Thyroid gland (tissue), 4 donors: ENCODE data around the gene STMND1. TPM values are rescaled to one million over a fixed set of nuclear protein-coding genes. Genes with fewer than 3 reads are reported as not detected.
A peak's percentile ranks its signal among the peaks of the same experiment; 100 is the strongest.

Experiments used
- DNase-seq, 2 donors: peaks; one replicate each; pipeline ENCODE4 v3.0.0-alpha.2; 2019
- H3K27ac ChIP-seq, 3 donors: fragments of 200-600 bp; sonication (generic); 1 replicate in 2 of 3; 2 replicates in 1 of 3; pipeline ENCODE4 v1.5.1; 2016 to 2019; ENCODE audit warnings: mild to moderate bottlenecking in 1 of 3, moderate library complexity in 1 of 3
- H3K27me3 ChIP-seq: fragments of 200-600 bp; sonication (generic); one replicate; pipeline ENCODE4 v1.5.1; 2019
- H3K36me3 ChIP-seq, 2 donors: fragments of 200-600 bp; sonication (generic); one replicate each; pipeline ENCODE4 v1.5.1; 2016 to 2019
- H3K4me1 ChIP-seq, 2 donors: fragments of 200-600 bp; sonication (generic); one replicate each; pipeline ENCODE4 v1.5.1; 2017 to 2019
- H3K4me3 ChIP-seq, 3 donors: fragments of 200-600 bp; sonication (generic); replicated peaks in 1 of 3; 1 replicate in 2 of 3; 2 replicates in 1 of 3; pipeline ENCODE4 v1.5.1; 2016; ENCODE audit warnings: mild to moderate bottlenecking in 1 of 3
- H3K9me3 ChIP-seq: fragments of 200-600 bp; sonication (generic); one replicate; pipeline ENCODE4 v1.5.1; 2017
- CTCF ChIP-seq, 6 experiments: fragments of 200-600 bp in 3 of 6; fragments of 450-650 bp in 3 of 6; sonication (generic) in 3 of 6; IDR thresholded peaks; one replicate each; pipeline ENCODE4 v1.5.1; 2016 to 2019; ENCODE audit warnings: antibody characterized with exemption in 6 of 6, mild to moderate bottlenecking in 2 of 6, inconsistent platforms in 1 of 6, moderate library complexity in 1 of 6
- POLR2A ChIP-seq, 2 donors: fragments of 450-650 bp; IDR thresholded peaks; one replicate each; pipeline ENCODE4 v1.6.1; 2017; ENCODE audit warnings: antibody characterized with exemption in 2 of 2, mild to moderate bottlenecking in 2 of 2, moderate library complexity in 1 of 2
- WGBS, 2 donors: methylation state at CpG; one replicate each; pipeline ENCODE4 v1.1.5; 2017; 5-methylcytosine and 5-hydroxymethylcytosine counted together
- intact Hi-C: fragments of 100-400 bp; cut with DNase I; formaldehyde crosslinking; loops from one replicate; pipeline ENCODE4 v1.15.1; 2023
- total RNA-seq, 4 donors: library from RNA; depleted of rRNA; stranded (reverse); fragments of >200 nt; gene quantifications; one replicate each; pipeline ENCODE4 v1.2.3, GENCODE V29; 2016

Gene STMND1
- total RNA-seq, 4 donors from 2014 or later: not detected

GRCh38 chr6:17081273-17081672 lies 20.6 kb upstream of the STMND1 start:
- 74 to 78% methylated on average over 4 of the region's 4 CpGs for WGBS, 2 donors
- intact Hi-C loops: no loop called here
- no peaks in the 10 kb centered on the region for H3K27me3 ChIP-seq
- no peak overlapping the region for H3K4me3 ChIP-seq
- no peaks in the 10 kb centered on the region for H3K4me1 ChIP-seq
- no peak overlapping the region for H3K27ac ChIP-seq
- no peaks in the 10 kb centered on the region for H3K9me3 ChIP-seq
- no peaks in the 10 kb centered on the region for H3K36me3 ChIP-seq
- TF ChIP-seq POLR2A (IDR thresholded peaks at IDR 0.05) (no peak), CTCF (IDR thresholded peaks at IDR 0.05) (no peak)
- no peak for DNase-seq

- H3K4me3 ChIP-seq: no peak overlapping the region
- H3K27me3 ChIP-seq: no peaks in the 10 kb centered on the region
- no peak for TF ChIP-seq POLR2A (IDR thresholded peaks at IDR 0.05)
- TF ChIP-seq CTCF (IDR thresholded peaks at IDR 0.05): no peak
- no peaks in the 10 kb centered on the region for H3K36me3 ChIP-seq
- no peak overlapping the region for H3K27ac ChIP-seq
- no peaks in the 10 kb centered on the region for H3K9me3 ChIP-seq
- WGBS, 2 donors: 74 to 86% methylated on average over 5 of the region's 5 CpGs
- no peaks in the 10 kb centered on the region for H3K4me1 ChIP-seq
- intact Hi-C loops: no loop called here
- no peak for DNase-seq
Observed at GRCh38 chr6:17081860-17082508, 19.9 kb upstream of the STMND1 start.

- H3K9me3 ChIP-seq: no peaks in the 10 kb centered on the region
- no peak overlapping the region for H3K4me3 ChIP-seq
- TF ChIP-seq CTCF (IDR thresholded peaks at IDR 0.05) (no peak), POLR2A (IDR thresholded peaks at IDR 0.05) (no peak)
- no peak overlapping the region for H3K27ac ChIP-seq
- no peaks in the 10 kb centered on the region for H3K4me1 ChIP-seq
- H3K27me3 ChIP-seq: no peaks in the 10 kb centered on the region
- intact Hi-C loops: no loop called here
- WGBS, 2 donors: 86 to 91% methylated on average over 3 of the region's 3 CpGs
- H3K36me3 ChIP-seq: no peaks in the 10 kb centered on the region
- DNase-seq: no peak
Observed at GRCh38 chr6:17083397-17083796, 18.5 kb upstream of the STMND1 start.

- intact Hi-C loops: no loop called here
Observed at GRCh38 chr6:17086469-17086868, 15.4 kb upstream of the STMND1 start.

More at GRCh38 chr6:17086469-17086868, 15.4 kb upstream of the STMND1 start:
- WGBS, 2 donors: 31 to 37% methylated on average over 11 of the region's 11 CpGs
- peak; percentile 36 to 37 for DNase-seq
- Histone ChIP-seq H3K9me3 (no peaks in the 10 kb centered on the region), H3K27ac (no peak overlapping the region), H3K4me3 (no peak overlapping the region), H3K4me1 (no peaks in the 10 kb centered on the region), H3K27me3 (no peaks in the 10 kb centered on the region), H3K36me3 (no peaks in the 10 kb centered on the region)
- TF ChIP-seq POLR2A (IDR thresholded peaks at IDR 0.05) (no peak), CTCF (IDR thresholded peaks at IDR 0.05) (peak in 5 of 6 experiments; percentile 37 to 67 (median 56))
